RWPE2 (cell line): ENCODE data around the gene CHRD.

ENCODE experiments used
- ATAC-seq: fragments of 200-7000 bp; cut with Tn5 transposase; 3 replicates; pipeline ENCODE4 v1.9.1; 2021; ENCODE audit warnings: low read depth
- DNase-seq: peaks from one replicate; pipeline ENCODE4 v3.0.0-alpha.2; 2020; ENCODE audit warnings: low spot score
- H3K27ac ChIP-seq: fragments of 450-650 bp; 2 replicates; pipeline ENCODE4 v1.5.1; 2017; ENCODE audit warnings: mild to moderate bottlenecking; ENCODE audit not compliant: poor library complexity, severe bottlenecking
- H3K27me3 ChIP-seq: fragments of 250-450 bp; sonication (Bioruptor Pico); 2 replicates; pipeline ENCODE4 v1.5.1; 2021; ENCODE audit warnings: mild to moderate bottlenecking, moderate library complexity; ENCODE audit not compliant: insufficient read depth, poor library complexity, severe bottlenecking
- H3K36me3 ChIP-seq: fragments of 250-450 bp; sonication (Bioruptor Pico); 2 replicates; pipeline ENCODE4 v1.5.1; 2020; ENCODE audit warnings: low read depth, mild to moderate bottlenecking, moderate library complexity
- H3K4me1 ChIP-seq: fragments of 250-450 bp; sonication (Bioruptor Pico); 2 replicates; pipeline ENCODE4 v1.5.1; 2021; ENCODE audit warnings: mild to moderate bottlenecking, moderate library complexity; ENCODE audit not compliant: insufficient read depth, poor library complexity, severe bottlenecking
- H3K4me3 ChIP-seq: fragments of 250-450 bp; sonication (Bioruptor Pico); 2 replicates; pipeline ENCODE4 v1.5.1; 2021; ENCODE audit warnings: mild to moderate bottlenecking, moderate library complexity; ENCODE audit not compliant: severe bottlenecking
- H3K9me3 ChIP-seq: fragments of 250-450 bp; sonication (Bioruptor Pico); 2 replicates; pipeline ENCODE4 v1.5.1; 2021; ENCODE audit warnings: mild to moderate bottlenecking, moderate library complexity; ENCODE audit not compliant: severe bottlenecking
- CTCF ChIP-seq: fragments of 450-650 bp; IDR thresholded peaks from one replicate; pipeline ENCODE4 v1.5.1; 2017; ENCODE audit warnings: mild to moderate bottlenecking, moderate library complexity; ENCODE audit not compliant: poor library complexity, severe bottlenecking

CHRD gene

DNA sequence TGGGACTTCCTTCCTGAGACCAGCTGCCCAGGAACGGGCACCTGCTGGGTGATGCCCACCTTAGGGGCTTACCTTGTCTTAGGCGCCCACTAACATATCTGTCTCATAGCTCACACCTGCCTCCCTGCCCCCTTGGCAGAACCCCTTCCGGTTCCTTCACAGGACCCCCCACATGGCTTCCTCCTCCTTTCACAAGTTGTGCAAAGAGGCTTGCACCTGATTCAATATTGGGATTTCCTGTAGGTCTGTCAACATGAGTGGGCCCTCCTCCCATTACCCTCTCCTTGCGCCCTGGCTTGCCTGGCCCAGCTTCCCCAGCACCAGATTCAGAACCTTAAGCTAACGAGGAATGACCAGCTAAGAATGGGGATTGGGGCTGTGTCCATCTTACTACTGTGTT is 2.5 kb upstream of the CHRD start:
- Histone ChIP-seq H3K4me3 (no peak overlapping the region), H3K36me3 (no peaks in the 10 kb centered on the region), H3K27me3 (peaks cover 47% of the 10 kb centered on the region), H3K27ac (no peak overlapping the region), H3K9me3 (no peaks in the 10 kb centered on the region), H3K4me1 (no peaks in the 10 kb centered on the region)
- DNase-seq (no peak), ATAC-seq (no peak)
- no peak for TF ChIP-seq CTCF

GRCh38 chr3:184377882-184378445 is 1.9 kb upstream of the CHRD start, which contains the start of gene THPO:
TSS of gene THPO (minus strand) at chr3:184378207. CDS start at chr3:184376259, 1,948 bp downstream.
- Histone ChIP-seq H3K9me3 (no peaks in the 10 kb centered on the region), H3K27me3 (peaks cover 47% of the 10 kb centered on the region), H3K4me1 (no peaks in the 10 kb centered on the region), H3K27ac (no peak within 1 kb of the TSS), H3K4me3 (no peak within 1 kb of the TSS), H3K36me3 (no peaks in the 10 kb centered on the region)
- DNase-seq (no peak), ATAC-seq (no peak; the same call in 2 of the 3 replicates)
- TF ChIP-seq CTCF, result no peak

DNA sequence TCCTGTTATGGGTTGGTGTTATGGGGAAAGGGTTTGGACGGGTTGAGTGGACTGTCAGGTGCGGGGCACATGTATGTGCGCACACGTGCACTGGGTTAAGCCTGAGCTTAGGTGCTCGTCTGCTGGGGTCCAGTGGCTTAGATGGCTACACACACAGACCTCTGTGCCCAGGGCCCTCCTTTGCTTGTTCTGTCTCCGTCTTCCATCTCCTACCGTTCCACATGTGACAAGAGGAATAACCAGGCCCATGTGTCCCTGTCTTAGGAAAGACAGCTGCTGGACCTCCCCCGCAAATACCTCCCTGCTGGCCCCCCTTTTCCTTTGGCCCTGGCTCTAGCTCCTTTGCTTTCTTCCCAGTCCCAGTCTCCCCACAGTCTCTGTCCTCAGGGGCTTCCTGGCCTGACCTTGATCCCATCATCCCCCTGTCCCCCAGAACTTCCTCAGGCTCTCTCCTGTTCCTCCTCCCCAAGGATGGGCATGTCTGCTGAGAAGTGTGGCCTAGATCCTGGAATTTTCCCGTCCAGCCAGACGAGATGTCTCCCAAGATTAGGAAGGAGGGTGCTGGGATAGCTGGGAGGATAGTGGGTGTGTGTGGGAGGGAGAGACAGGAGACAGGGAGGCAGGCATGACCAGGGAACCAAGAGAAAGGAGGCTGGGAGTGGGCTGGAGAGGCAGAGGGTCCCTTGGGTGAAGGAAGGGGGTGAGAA is 1.1 kb upstream of the CHRD start:
- Histone ChIP-seq H3K27me3 (peaks cover 47% of the 10 kb centered on the region), H3K9me3 (no peaks in the 10 kb centered on the region), H3K4me3 (no peak overlapping the region), H3K27ac (no peak overlapping the region), H3K36me3 (no peaks in the 10 kb centered on the region), H3K4me1 (no peaks in the 10 kb centered on the region)
- DNase-seq (no peak), ATAC-seq (no peak)
- no peak for TF ChIP-seq CTCF

GRCh38 chr3:184380185-184380626 is 352 bp downstream of the CHRD start:
- Histone ChIP-seq H3K27me3 (peaks cover 42% of the 10 kb centered on the region), H3K4me3 (peak overlapping the region; percentile 37), H3K27ac (no peak overlapping the region), H3K4me1 (no peaks in the 10 kb centered on the region), H3K9me3 (no peaks in the 10 kb centered on the region), H3K36me3 (no peaks in the 10 kb centered on the region)
- no peak for TF ChIP-seq CTCF
- peak; percentile 37; the same call in 2 of the 3 replicates for ATAC-seq
- no peak for DNase-seq
